Calu3 (cell line): ENCODE measurements around the gene ANTXR2. TPM values are rescaled to one million over a fixed set of nuclear protein-coding genes. Genes with fewer than 3 reads are reported as not detected.

ENCODE experiments used
- BruUV-seq: library from RNA; stranded (reverse); fragments of 400-500 nt; replicated peaks from 2 replicates; lab custom pipeline; 2021; lab: Mats Ljungman, UMichigan
- CTCF ChIA-PET: fragments of 300-600 bp; sonication (Branson Sonifier 250); formaldehyde crosslinking; loops from one replicate; lab custom pipeline; 2022; ENCODE audit warnings: antibody characterized with exemption; lab: Charles Lee
- DNase-seq: peaks from one replicate; pipeline ENCODE4 v3.0.0; 2022
- H3K27ac Mint-ChIP-seq: one replicate; pipeline ENCODE4 v1.8.0; 2022; ENCODE audit warnings: mixed read lengths; ENCODE audit not compliant: unreplicated experiment
- H3K27me3 Mint-ChIP-seq: one replicate; pipeline ENCODE4 v1.8.0; 2022; ENCODE audit warnings: mixed read lengths; ENCODE audit not compliant: unreplicated experiment
- H3K36me3 Mint-ChIP-seq: one replicate; pipeline ENCODE4 v1.8.0; 2022; ENCODE audit warnings: mild to moderate bottlenecking, moderate library complexity, mixed read lengths; ENCODE audit not compliant: insufficient read depth, unreplicated experiment
- H3K4me1 Mint-ChIP-seq: one replicate; pipeline ENCODE4 v1.8.0; 2022; ENCODE audit warnings: mild to moderate bottlenecking, low read depth, mixed read lengths; ENCODE audit not compliant: unreplicated experiment
- H3K4me3 Mint-ChIP-seq: one replicate; pipeline ENCODE4 v1.8.0; 2022; ENCODE audit warnings: mild to moderate bottlenecking, low read depth, moderate library complexity, mixed read lengths; ENCODE audit not compliant: unreplicated experiment
- H3K9me3 Mint-ChIP-seq: one replicate; pipeline ENCODE4 v1.8.0; 2022; ENCODE audit warnings: low read depth, mixed read lengths; ENCODE audit not compliant: unreplicated experiment
- intact Hi-C: fragments of 100-400 bp; cut with micrococcal nuclease; formaldehyde crosslinking; loops from one replicate; pipeline ENCODE4 v1.10.0; 2022; ENCODE audit not compliant: unreplicated experiment
- total RNA-seq: library from RNA; stranded (reverse); gene quantifications from 2 replicates; pipeline ENCODE4 v1.2.3, GENCODE V29; 2022
- TF ChIP-seq, protein P1 (sequence below): fragments of 200-600 bp; IDR thresholded peaks from one replicate; pipeline ENCODE4 v1.8.0; 2022; ENCODE audit warnings: antibody characterized with exemption; ENCODE audit not compliant: unreplicated experiment

Gene ANTXR2
- total RNA-seq, 1 experiment from 2014 or later, result 23.6 TPM

DNA sequence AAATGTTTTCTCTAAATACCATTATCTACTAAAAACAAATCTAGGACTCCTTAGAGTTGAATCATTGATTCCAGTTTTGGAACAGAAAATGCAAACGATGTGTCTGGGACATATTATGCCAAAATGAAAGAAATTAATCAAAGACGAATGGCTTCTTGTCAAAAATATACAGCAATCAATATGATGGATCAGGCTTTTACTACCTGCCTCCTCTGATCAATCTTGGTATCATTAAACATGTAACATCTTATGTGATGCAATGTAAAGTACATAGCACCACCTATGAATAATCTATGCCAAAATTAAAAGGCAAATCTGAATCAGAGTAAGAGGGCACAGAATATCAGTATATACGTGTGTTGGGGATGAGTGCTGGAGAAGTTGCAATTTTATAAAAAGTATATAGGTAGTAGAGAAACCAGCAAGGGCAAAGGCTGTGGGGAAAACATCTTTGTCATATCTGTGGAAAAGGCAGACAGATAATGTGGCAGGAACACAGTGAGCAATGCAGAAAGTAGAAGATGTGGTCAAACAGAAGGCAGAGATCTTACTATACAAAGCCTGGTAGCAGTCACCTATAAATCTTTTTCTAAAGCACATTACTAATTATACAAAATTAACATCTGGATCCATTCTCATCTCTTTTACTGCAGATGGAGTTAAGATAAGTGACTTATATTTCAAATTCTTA lies 152.7 kb downstream of the ANTXR2 start:
- Mint-ChIP-seq H3K27ac (no peak overlapping the region), H3K9me3 (no peaks in the 10 kb centered on the region), H3K36me3 (no peaks in the 10 kb centered on the region), H3K27me3 (no peaks in the 10 kb centered on the region), H3K4me1 (no peaks in the 10 kb centered on the region), H3K4me3 (no peak overlapping the region)
- CTCF ChIA-PET, result no interaction called here
- intact Hi-C loops, result no loop called here
- TF ChIP-seq, protein P1, sequence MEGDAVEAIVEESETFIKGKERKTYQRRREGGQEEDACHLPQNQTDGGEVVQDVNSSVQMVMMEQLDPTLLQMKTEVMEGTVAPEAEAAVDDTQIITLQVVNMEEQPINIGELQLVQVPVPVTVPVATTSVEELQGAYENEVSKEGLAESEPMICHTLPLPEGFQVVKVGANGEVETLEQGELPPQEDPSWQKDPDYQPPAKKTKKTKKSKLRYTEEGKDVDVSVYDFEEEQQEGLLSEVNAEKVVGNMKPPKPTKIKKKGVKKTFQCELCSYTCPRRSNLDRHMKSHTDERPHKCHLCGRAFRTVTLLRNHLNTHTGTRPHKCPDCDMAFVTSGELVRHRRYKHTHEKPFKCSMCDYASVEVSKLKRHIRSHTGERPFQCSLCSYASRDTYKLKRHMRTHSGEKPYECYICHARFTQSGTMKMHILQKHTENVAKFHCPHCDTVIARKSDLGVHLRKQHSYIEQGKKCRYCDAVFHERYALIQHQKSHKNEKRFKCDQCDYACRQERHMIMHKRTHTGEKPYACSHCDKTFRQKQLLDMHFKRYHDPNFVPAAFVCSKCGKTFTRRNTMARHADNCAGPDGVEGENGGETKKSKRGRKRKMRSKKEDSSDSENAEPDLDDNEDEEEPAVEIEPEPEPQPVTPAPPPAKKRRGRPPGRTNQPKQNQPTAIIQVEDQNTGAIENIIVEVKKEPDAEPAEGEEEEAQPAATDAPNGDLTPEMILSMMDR, result no peak
- BruUV-seq, result no TSS peak
- no peak for DNase-seq

DNA sequence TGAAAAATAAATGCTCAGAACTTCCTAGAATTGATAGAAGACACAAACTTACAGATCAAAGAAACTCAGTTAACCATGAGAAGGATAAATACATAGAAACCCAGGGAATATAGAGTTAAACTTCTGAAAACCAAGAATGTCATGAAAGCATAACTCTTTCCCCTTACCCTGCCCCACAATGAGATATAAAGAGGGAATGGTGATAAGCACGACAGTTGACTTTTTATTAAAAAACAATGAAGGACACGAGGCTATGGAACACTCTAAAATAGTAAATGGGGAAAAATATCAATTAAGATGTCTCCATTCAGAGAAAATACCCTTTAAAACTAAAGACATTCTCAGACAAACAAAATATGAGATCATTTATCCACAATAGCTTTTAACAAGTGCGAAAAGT lies 154.7 kb downstream of the ANTXR2 start:
- no peaks in the 10 kb centered on the region for H3K36me3 Mint-ChIP-seq
- H3K9me3 Mint-ChIP-seq, result no peaks in the 10 kb centered on the region
- no peak overlapping the region for H3K27ac Mint-ChIP-seq
- intact Hi-C loops, result loop anchor here (5.0 kb wide), 2 partner anchors 299 to 966 kb away; no protein-coding TSS in a partner anchor
- DNase-seq, result no peak
- H3K27me3 Mint-ChIP-seq, result no peaks in the 10 kb centered on the region
- CTCF ChIA-PET, result interaction anchor here (1.0 kb wide), 1 partner anchor 265 kb away, joined by 3 read pairs; no protein-coding TSS in a partner anchor
- TF ChIP-seq, protein P1, result no peak
- no peaks in the 10 kb centered on the region for H3K4me1 Mint-ChIP-seq
- BruUV-seq, result no TSS peak
- no peak overlapping the region for H3K4me3 Mint-ChIP-seq

DNA sequence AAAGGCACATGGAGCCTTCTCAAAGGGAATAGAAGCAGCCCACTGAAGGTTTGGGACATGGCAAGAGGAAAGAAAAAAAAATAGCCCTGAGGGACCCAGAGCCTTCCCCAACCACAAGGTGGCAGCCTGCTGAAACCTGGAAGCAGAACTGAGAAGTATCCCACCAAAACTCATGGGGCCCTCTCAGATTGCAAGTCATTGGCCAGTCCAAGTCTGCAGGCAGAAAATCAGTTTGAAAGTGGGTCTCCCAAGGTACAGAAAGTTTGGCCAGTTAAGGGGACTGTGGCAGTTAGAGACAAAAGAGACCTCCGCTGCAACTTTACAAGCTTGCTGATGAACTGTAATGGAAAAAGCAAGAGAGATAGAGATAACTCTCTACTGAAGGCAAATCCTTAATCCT lies 155.8 kb downstream of the ANTXR2 start:
- no peaks in the 10 kb centered on the region for H3K4me1 Mint-ChIP-seq
- H3K36me3 Mint-ChIP-seq, result no peaks in the 10 kb centered on the region
- H3K27ac Mint-ChIP-seq, result no peak overlapping the region
- no TSS peak for BruUV-seq
- H3K4me3 Mint-ChIP-seq, result no peak overlapping the region
- peak; percentile 54 for DNase-seq
- TF ChIP-seq, protein P1, result peak; percentile 59
- CTCF ChIA-PET, result interaction anchor here (1.0 kb wide), 1 partner anchor 266 kb away, joined by 3 read pairs; no protein-coding TSS in a partner anchor
- no peaks in the 10 kb centered on the region for H3K9me3 Mint-ChIP-seq
- intact Hi-C loops, result loop anchor here (5.0 kb wide), 2 partner anchors 300 to 965 kb away; no protein-coding TSS in a partner anchor
- no peaks in the 10 kb centered on the region for H3K27me3 Mint-ChIP-seq

DNA sequence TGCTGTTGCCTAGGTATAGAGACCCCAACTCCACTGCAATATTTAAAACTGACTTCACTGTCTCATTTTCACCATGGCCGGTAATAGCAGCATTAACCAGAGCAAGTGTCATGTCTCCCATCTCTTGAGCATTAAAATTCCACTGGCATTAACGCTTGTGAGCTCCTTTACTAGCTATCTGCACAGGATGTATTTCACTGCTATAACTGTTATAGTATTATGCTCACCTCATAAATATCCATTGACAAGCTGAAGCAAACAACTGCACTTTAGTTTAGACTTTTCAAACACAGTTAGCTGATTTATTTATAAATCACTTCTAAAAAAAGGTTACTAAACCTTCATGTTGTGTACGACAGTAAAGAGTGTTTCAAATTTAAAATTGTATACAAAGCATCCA lies 157.8 kb downstream of the ANTXR2 start:
- DNase-seq, result no peak
- TF ChIP-seq, protein P1, result no peak
- intact Hi-C loops, result loop anchor here (5.0 kb wide), 2 partner anchors 302 to 963 kb away; no protein-coding TSS in a partner anchor
- Mint-ChIP-seq H3K9me3 (no peaks in the 10 kb centered on the region), H3K4me3 (no peak overlapping the region), H3K36me3 (no peaks in the 10 kb centered on the region), H3K4me1 (no peaks in the 10 kb centered on the region), H3K27me3 (no peaks in the 10 kb centered on the region), H3K27ac (no peak overlapping the region)
- no TSS peak for BruUV-seq
- CTCF ChIA-PET, result no interaction called here
